A549 (cell line): Measurements from ENCODE around the gene KCNE5. TPM values are rescaled to one million over a fixed set of nuclear protein-coding genes. Genes with fewer than 3 reads are reported as not detected.
"Not testable (repeated sequence)": the region's sequence is repeated elsewhere in the genome, so short reads cannot be mapped to it uniquely, and the experiment has no call there.

Experiments used
- ATAC-seq, 2 experiments: fragments of 200-7000 bp in 1 of 2; fragments of >200 bp in 1 of 2; cut with Nextera tagmentation in 1 of 2; cut with Tn5 transposase in 1 of 2; 3 replicates each; pipeline versions ENCODE4 v1.8.0 to v1.9.1; 2018 to 2020; ENCODE audit warnings: mild to moderate bottlenecking in 1 of 2, moderate library complexity in 1 of 2
- CTCF ChIA-PET: fragments of 300-600 bp; sonication (Branson Sonifier 250); formaldehyde crosslinking; extraction: SDS; loops from one replicate; lab custom pipeline; 2021; ENCODE audit warnings: antibody characterized with exemption, inconsistent platforms; lab: Yijun Ruan, JAX
- POLR2A ChIA-PET: fragments of 350-600 bp; formaldehyde crosslinking; extraction: SDS; loops from one replicate; lab custom pipeline; 2021; ENCODE audit warnings: antibody characterized with exemption, inconsistent platforms; lab: Yijun Ruan, JAX
- DNase-seq, 2 experiments: peaks; one replicate each; pipeline versions ENCODE4 v3.0.0 to v3.0.0-alpha.2; 2011 to 2016; ENCODE audit warnings: low read depth in 1 of 2, low spot score in 1 of 2
- FAIRE-seq: peaks from 2 replicates; lab custom pipeline; 2011; peaks lifted over from hg19 to GRCh38; lab: Jason Lieb, UNC
- H3K27ac ChIP-seq, 2 experiments: fragments of >200 bp; sonication (Bioruptor Twin); formaldehyde crosslinking; 3 replicates each; pipeline ENCODE4 v1.5.1; 2016 to 2017
- H3K4me1 ChIP-seq: fragments of >200 bp; sonication (Bioruptor Twin); formaldehyde crosslinking; 3 replicates; pipeline ENCODE4 v1.6.1; 2016
- H3K4me2 ChIP-seq: fragments of >200 bp; sonication (Bioruptor Twin); formaldehyde crosslinking; 3 replicates; pipeline ENCODE4 v1.6.1; 2016
- H3K4me3 ChIP-seq: fragments of >200 bp; sonication (Bioruptor Twin); formaldehyde crosslinking; 3 replicates; pipeline ENCODE4 v1.5.1; 2016
- H3K9me3 ChIP-seq: fragments of >200 bp; sonication (Bioruptor Twin); formaldehyde crosslinking; 3 replicates; pipeline ENCODE4 v1.6.1; 2016
- E2F6 ChIP-seq: IDR thresholded peaks from 2 replicates; pipeline ENCODE4 v1.6.1; 2012; ENCODE audit warnings: low read depth, borderline replicate concordance
- MAFK ChIP-seq: fragments of 450-650 bp; IDR thresholded peaks from 2 replicates; pipeline ENCODE4 v1.6.1; 2014; ENCODE audit not compliant: partially characterized antibody
- WGBS: methylation state at CpG from one replicate; pipeline ENCODE4 v1.1.6; 2017; ENCODE audit errors: missing lambda C conversion rate; 5-methylcytosine and 5-hydroxymethylcytosine counted together
- polyA plus RNA-seq, 4 experiments: library from polyadenylated mRNA; depleted of rRNA in 3 of 4; stranded (reverse); fragments of >200 nt; fragmentation: RNase III in 1 of 4; extraction: RNeasy Plus Mini Kit Qiagen cat#74134 plus additional on column Dnase treatment in 1 of 4; gene quantifications; 2 replicates in 3 of 4; 3 replicates in 1 of 4; pipeline ENCODE4 v1.2.3, GENCODE V29; 2011 to 2017
- small RNA-seq, 6 experiments: library from RNA; depleted of rRNA; stranded (forward); fragments of <200 nt; gene quantifications; one replicate each; pipeline ENCODE3, GENCODE V24; 2012

KCNE5 gene
- polyA plus RNA-seq, 2 of the 4 experiments (the other 2 are of a cell fraction): 0.17 to 0.23 TPM

GRCh38 chrX:109577055-109577454, 47.9 kb downstream of the KCNE5 start:
- WGBS: 11% methylated on average over 2 of the region's 2 CpGs

GRCh38 chrX:109576083-109576482, 48.9 kb downstream of the KCNE5 start:
- ATAC-seq, H3K4me2 ChIP-seq, DNase-seq, H3K9me3 ChIP-seq, H3K4me3 ChIP-seq, POLR2A ChIA-PET, H3K27ac ChIP-seq, CTCF ChIA-PET, H3K4me1 ChIP-seq, FAIRE-seq: not testable (repeated sequence)
- 49% methylated on average over 4 of the region's 4 CpGs for WGBS

More at GRCh38 chrX:109577055-109577454, 47.9 kb downstream of the KCNE5 start:
- no peak for TF ChIP-seq E2F6
- peak; percentile 58 for TF ChIP-seq MAFK
- TF ChIP-seq, all 56 proteins: peak for 1
- H3K4me1 ChIP-seq: no peaks in the 10 kb centered on the region
- no peaks in the 10 kb centered on the region for H3K9me3 ChIP-seq
- ChIA-PET CTCF (no interaction called here), POLR2A (no interaction called here)
- DNase-seq (no peak), ATAC-seq (no peak), FAIRE-seq (no peak)
- H3K4me3 ChIP-seq: no peak overlapping the region
- H3K27ac ChIP-seq: no peak overlapping the region
- H3K4me2 ChIP-seq: no peak overlapping the region

Small RNA genes lying within 50 kb of the gene (small RNA-seq; reads per million reads assigned to genes)
- gene AL118496.2: 0 reads per million in 6 experiments

Other genes starting within 250 kb of the KCNE5 start
- gene GUCY2F, start 143.1 kb downstream of the KCNE5 start, polyA plus RNA-seq (2011; rRNA removed): not detected in 2 replicates
- gene GUCY2F, start 143.1 kb downstream of the KCNE5 start, polyA plus RNA-seq (2017; fragmentation: RNase III; extraction: RNeasy Plus Mini Kit Qiagen cat#74134 plus additional on column Dnase treatment): not detected in 3 replicates
- gene NXT2, start 88.3 kb downstream of the KCNE5 start, polyA plus RNA-seq (2011; rRNA removed): 17.6 and 22.0 TPM in 2 replicates
- gene NXT2, start 88.3 kb downstream of the KCNE5 start, polyA plus RNA-seq (2017; fragmentation: RNase III; extraction: RNeasy Plus Mini Kit Qiagen cat#74134 plus additional on column Dnase treatment): 11.9 to 14.3 TPM (median 13.5 TPM) in 3 replicates
- gene ACSL4, start 108.1 kb upstream of the KCNE5 start, polyA plus RNA-seq (2011; rRNA removed): 20.8 and 31.6 TPM in 2 replicates
- 26.8 to 36.8 TPM (median 35.8 TPM) in 3 replicates for gene ACSL4, start 108.1 kb upstream of the KCNE5 start, polyA plus RNA-seq (2017; fragmentation: RNase III; extraction: RNeasy Plus Mini Kit Qiagen cat#74134 plus additional on column Dnase treatment)